OCI-LY7 (cell line): ENCODE results near the gene FAM131C. TPM values are rescaled to one million over a fixed set of nuclear protein-coding genes. Genes with fewer than 3 reads are reported as not detected.
"Not testable (repeated sequence)": the region's sequence is repeated elsewhere in the genome, so short reads cannot be mapped to it uniquely, and the experiment has no call there.

ENCODE experiments used
- BruUV-seq: library from RNA; stranded (reverse); fragments of 400-500 nt; replicated peaks from 2 replicates; lab custom pipeline; 2021; lab: Mats Ljungman, UMichigan
- CTCF ChIA-PET: fragments of 300-600 bp; sonication (Branson Sonifier 250); formaldehyde crosslinking; loops from one replicate; lab custom pipeline; 2022; ENCODE audit warnings: antibody characterized with exemption; ENCODE audit not compliant: unreplicated experiment; lab: Charles Lee
- POLR2A ChIA-PET: fragments of 300-600 bp; sonication (Branson Sonifier 250); formaldehyde crosslinking; loops from one replicate; lab custom pipeline; 2022; ENCODE audit warnings: antibody characterized with exemption; lab: Charles Lee
- DNase-seq: peaks from one replicate; pipeline ENCODE4 v3.0.0-alpha.2; 2015; ENCODE audit warnings: low spot score
- H2AFZ ChIP-seq: fragments of 200-600 bp; sonication (generic), shearing (Covaris generic); 2 replicates; pipeline ENCODE4 v1.6.1; 2014; ENCODE audit warnings: mild to moderate bottlenecking, antibody characterized with exemption, low read length, moderate library complexity
- H3K27ac ChIP-seq: fragments of 200-600 bp; sonication (generic); 2 replicates; pipeline ENCODE4 v1.5.1; 2014; ENCODE audit warnings: mixed run types, low read depth, mild to moderate bottlenecking, moderate library complexity, low read length, inconsistent platforms; ENCODE audit not compliant: poor library complexity, severe bottlenecking
- H3K36me3 ChIP-seq: fragments of 200-600 bp; sonication (generic); 2 replicates; pipeline ENCODE4 v1.6.1; 2014; ENCODE audit warnings: mild to moderate bottlenecking, antibody characterized with exemption, low read length, moderate library complexity, mixed read lengths; ENCODE audit not compliant: insufficient read depth
- H3K4me1 ChIP-seq: fragments of 200-600 bp; sonication (generic); 2 replicates; pipeline ENCODE4 v1.5.1; 2014; ENCODE audit warnings: mild to moderate bottlenecking, low read length; ENCODE audit not compliant: insufficient read depth, poor library complexity, severe bottlenecking
- H3K4me2 ChIP-seq: fragments of 200-600 bp; sonication (generic); 2 replicates; pipeline ENCODE4 v1.6.1; 2014; ENCODE audit warnings: mild to moderate bottlenecking, low read length
- H3K4me3 ChIP-seq: fragments of 200-600 bp; sonication (generic); 2 replicates; pipeline ENCODE4 v1.5.1; 2014; ENCODE audit warnings: mild to moderate bottlenecking, low read depth, low read length; ENCODE audit not compliant: poor library complexity, severe bottlenecking
- H3K79me2 ChIP-seq: fragments of 200-600 bp; sonication (generic); 2 replicates; pipeline ENCODE4 v1.6.1; 2016; ENCODE audit warnings: low read depth, mild to moderate bottlenecking, low read length, moderate library complexity, mixed read lengths; ENCODE audit not compliant: insufficient read depth
- H3K9me2 ChIP-seq: fragments of 200-600 bp; sonication (generic); 2 replicates; pipeline ENCODE4 v1.6.1; 2016; ENCODE audit warnings: mild to moderate bottlenecking, low read length, mixed read lengths; ENCODE audit not compliant: insufficient read depth
- H3K9me3 ChIP-seq: fragments of 200-600 bp; sonication (generic); 2 replicates; pipeline ENCODE4 v1.6.1; 2014; ENCODE audit warnings: mild to moderate bottlenecking, mixed run types, low read length, mixed read lengths
- H4K20me1 ChIP-seq: fragments of 200-600 bp; sonication (generic); 2 replicates; pipeline ENCODE4 v1.6.1; 2014; ENCODE audit warnings: mild to moderate bottlenecking, antibody characterized with exemption, low read length, moderate library complexity, mixed read lengths; ENCODE audit not compliant: insufficient read depth
- CTCF ChIP-seq: fragments of 200-600 bp; sonication (generic); conservative IDR thresholded peaks from 2 replicates; pipeline ENCODE4 v1.5.1; 2014; ENCODE audit warnings: mild to moderate bottlenecking, antibody characterized with exemption, low read length, moderate library complexity, mixed read lengths
- EZH2phosphoT487 ChIP-seq: fragments of 200-600 bp; sonication (generic); IDR thresholded peaks from 2 replicates; pipeline ENCODE4 v1.6.1; 2018; ENCODE audit warnings: low read depth, borderline replicate concordance, mild to moderate bottlenecking, mixed run types, antibody characterized with exemption, low read length, moderate library complexity, mixed read lengths
- intact Hi-C: fragments of 100-400 bp; cut with micrococcal nuclease; formaldehyde crosslinking; loops from one replicate; pipeline ENCODE4 v1.10.0; 2022; ENCODE audit not compliant: unreplicated experiment
- total RNA-seq, 2 experiments: library from RNA; depleted of rRNA in 1 of 2; stranded (reverse); fragments of >200 nt in 1 of 2; shearing (Covaris generic) in 1 of 2; gene quantifications; 2 replicates each; pipeline ENCODE4 v1.2.3, GENCODE V29; 2014 to 2022

FAM131C gene
- total RNA-seq, 2 experiments from 2014 or later, result not detected

- intact Hi-C loops, result no loop called here
- no peak overlapping the region for H3K4me3 ChIP-seq
- ChIA-PET POLR2A (no interaction called here), CTCF (no interaction called here)
- BruUV-seq, result no TSS peak
- no peak overlapping the region for H2AFZ ChIP-seq
- H3K4me2 ChIP-seq, result no peak overlapping the region
- DNase-seq, result no peak
- no peaks in the 10 kb centered on the region for H3K36me3 ChIP-seq
- H3K79me2 ChIP-seq, result no peaks in the 10 kb centered on the region
- H3K4me1 ChIP-seq, result no peaks in the 10 kb centered on the region
- no peaks in the 10 kb centered on the region for H3K9me3 ChIP-seq
- no peak overlapping the region for H3K27ac ChIP-seq
- no peaks in the 10 kb centered on the region for H4K20me1 ChIP-seq
- H3K9me2 ChIP-seq, result no peaks in the 10 kb centered on the region
- TF ChIP-seq EZH2phosphoT487 (no peak), CTCF (no peak)
These were observed 34.9 kb downstream of the FAM131C start for GRCh38 chr1:16038620-16038912.

- H3K27ac ChIP-seq, CTCF ChIA-PET, BruUV-seq, H3K4me3 ChIP-seq, H3K79me2 ChIP-seq, H3K9me2 ChIP-seq, H3K9me3 ChIP-seq, H3K4me2 ChIP-seq, H3K36me3 ChIP-seq, H4K20me1 ChIP-seq, DNase-seq, H3K4me1 ChIP-seq, H2AFZ ChIP-seq, POLR2A ChIA-PET, intact Hi-C loops: not testable (repeated sequence)
These were observed 37.0 kb downstream of the FAM131C start for GRCh38 chr1:16036461-16036860.

GRCh38 chr1:16033103-16033632, 40.3 kb downstream of the FAM131C start:
- intact Hi-C loops, result loop anchor here (2.0 kb wide), 2 partner anchors 24 kb away; no protein-coding TSS in a partner anchor
- H3K4me1 ChIP-seq, H3K9me3 ChIP-seq, H4K20me1 ChIP-seq, H3K36me3 ChIP-seq, H3K9me2 ChIP-seq, BruUV-seq, H3K79me2 ChIP-seq, H3K4me2 ChIP-seq, H3K27ac ChIP-seq, H3K4me3 ChIP-seq, H2AFZ ChIP-seq, POLR2A ChIA-PET, DNase-seq, CTCF ChIA-PET: not testable (repeated sequence)
